HG03064 (cell line): ENCODE results near the gene SLC25A23.
"Not testable (repeated sequence)": the region's sequence is repeated elsewhere in the genome, so short reads cannot be mapped to it uniquely, and the experiment has no call there.

Source experiments
- ATAC-seq: cut with Tn5 transposase; IDR thresholded peaks from one replicate; pipeline ENCODE4 v1.9.1; 2021; ENCODE audit warnings: low read depth; ENCODE audit not compliant: unreplicated experiment

Gene SLC25A23

GRCh38 chr19:6409346-6409745 lies 50.2 kb downstream of the SLC25A23 start:
- ATAC-seq: no peak

GRCh38 chr19:6406401-6406800 lies 53.2 kb downstream of the SLC25A23 start:
- no peak for ATAC-seq

GRCh38 chr19:6402837-6403608 lies 56.6 kb downstream of the SLC25A23 start:
- no peak for ATAC-seq

GRCh38 chr19:6402058-6402457 lies 57.5 kb downstream of the SLC25A23 start:
- ATAC-seq: no peak

- ATAC-seq: not testable (repeated sequence)
These were observed 59.3 kb downstream of the SLC25A23 start for GRCh38 chr19:6400062-6400944.

GRCh38 chr19:6396305-6396704 lies 63.3 kb downstream of the SLC25A23 start:
- no peak for ATAC-seq

- ATAC-seq: no peak
These were observed 64.8 kb downstream of the SLC25A23 start for GRCh38 chr19:6394831-6395230.

- ATAC-seq: no peak
These were observed 65.6 kb downstream of the SLC25A23 start for GRCh38 chr19:6393983-6394412.

GRCh38 chr19:6393074-6393982 lies 66.3 kb downstream of the SLC25A23 start, which contains the start of gene GTF2F1:
Gene GTF2F1 (minus strand): TSS chr19:6393164. CDS start chr19:6392995, 169 bp downstream.
- ATAC-seq: peak; percentile 78

GRCh38 chr19:6392221-6393073 lies 67.1 kb downstream of the SLC25A23 start:
- ATAC-seq: no peak
